IPS-18c (cell line): ENCODE data around the gene CELSR1.

Experiments used
- H3K4me3 ChIP-seq: 2 replicates; pipeline ENCODE4 v1.7.0; 2013; ENCODE audit warnings: low read depth, mild to moderate bottlenecking, low read length, moderate library complexity; ENCODE audit not compliant: insufficient read depth
- H3K9me3 ChIP-seq: one replicate; pipeline ENCODE4 v1.6.1; 2013; ENCODE audit warnings: mild to moderate bottlenecking, low read length, moderate library complexity; ENCODE audit not compliant: control insufficient read depth, insufficient read depth

CELSR1 gene

GRCh38 chr22:46356496-46357480 lies 180.6 kb downstream of the CELSR1 start:
- H3K9me3 ChIP-seq: no peaks in the 10 kb centered on the region
- no peak overlapping the region for H3K4me3 ChIP-seq

DNA sequence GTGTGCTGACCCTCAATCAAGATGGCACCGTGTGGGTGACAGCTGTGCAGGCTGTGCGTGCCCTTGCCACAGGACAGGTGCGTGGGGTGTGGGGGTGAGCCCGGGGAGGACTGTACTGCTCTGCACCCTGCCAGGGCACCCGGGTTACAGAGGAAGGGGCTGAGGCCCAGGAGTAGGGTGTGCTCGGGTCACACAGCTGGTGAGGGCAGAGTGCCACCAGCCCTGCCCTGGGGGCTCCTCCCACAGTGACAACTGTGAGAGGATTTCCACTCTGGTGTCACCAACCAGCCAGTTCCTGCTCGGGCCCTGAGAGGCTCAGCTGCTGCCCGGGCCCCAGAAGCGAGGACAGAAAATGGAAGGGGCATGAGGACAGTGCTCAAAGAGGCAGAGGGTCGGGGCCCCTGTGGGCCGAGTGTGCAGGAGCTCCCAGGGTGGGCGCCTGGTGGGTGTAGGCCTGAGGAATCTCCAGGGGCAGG lies 181.4 kb downstream of the CELSR1 start:
- Histone ChIP-seq H3K9me3 (no peaks in the 10 kb centered on the region), H3K4me3 (no peak overlapping the region)

GRCh38 chr22:46355369-46355995 lies 181.9 kb downstream of the CELSR1 start:
- H3K4me3 ChIP-seq: no peak overlapping the region
- H3K9me3 ChIP-seq: no peaks in the 10 kb centered on the region

DNA sequence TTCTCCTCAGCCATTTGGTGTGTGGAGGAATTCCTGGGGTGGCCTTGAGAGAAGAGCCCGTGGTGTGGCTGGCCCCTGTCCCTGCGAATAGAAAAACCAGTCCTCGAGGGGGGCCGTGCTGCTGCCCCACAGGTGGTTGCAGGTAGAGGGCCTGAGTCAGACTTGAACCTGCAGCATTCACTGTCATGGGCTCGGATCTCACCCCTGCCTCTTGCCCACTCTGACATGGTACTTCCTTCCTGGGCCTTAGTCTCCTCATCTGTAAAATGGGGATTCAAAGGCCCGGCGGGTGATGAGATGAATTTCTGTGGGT lies 182.5 kb downstream of the CELSR1 start:
- H3K9me3 ChIP-seq: no peaks in the 10 kb centered on the region
- no peak overlapping the region for H3K4me3 ChIP-seq

- H3K4me3 ChIP-seq: no peak overlapping the region
- no peaks in the 10 kb centered on the region for H3K9me3 ChIP-seq
Observed at GRCh38 chr22:46354176-46354992, 183.0 kb downstream of the CELSR1 start.

- Histone ChIP-seq H3K9me3 (no peaks in the 10 kb centered on the region), H3K4me3 (no peak overlapping the region)
Observed at GRCh38 chr22:46353483-46354105, 183.8 kb downstream of the CELSR1 start.

GRCh38 chr22:46352691-46353386 lies 184.6 kb downstream of the CELSR1 start:
- Histone ChIP-seq H3K4me3 (no peak overlapping the region), H3K9me3 (no peaks in the 10 kb centered on the region)

GRCh38 chr22:46352276-46352675 lies 185.1 kb downstream of the CELSR1 start:
- Histone ChIP-seq H3K4me3 (no peak overlapping the region), H3K9me3 (no peaks in the 10 kb centered on the region)

DNA sequence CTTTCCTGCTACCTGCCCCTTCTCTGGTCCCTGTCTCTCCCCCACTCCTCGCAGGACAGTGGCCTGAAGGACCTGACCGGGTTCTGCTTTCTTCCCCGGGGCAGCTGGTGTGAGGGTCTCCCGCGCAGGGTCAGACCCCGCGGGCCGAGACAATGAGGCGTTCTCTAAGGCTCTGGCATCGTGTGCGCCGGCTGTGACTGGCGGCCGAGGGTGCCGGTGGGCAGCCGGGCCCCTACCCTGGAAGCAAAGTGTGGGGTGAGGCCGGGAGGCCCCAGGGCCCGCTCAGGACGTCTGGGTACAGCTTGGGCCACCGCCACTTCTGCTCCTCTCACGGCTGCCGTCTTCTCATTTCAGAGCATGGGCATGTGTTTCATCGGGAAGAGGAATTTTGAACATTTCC lies 185.7 kb downstream of the CELSR1 start:
- H3K9me3 ChIP-seq: no peaks in the 10 kb centered on the region
- H3K4me3 ChIP-seq: no peak overlapping the region

DNA sequence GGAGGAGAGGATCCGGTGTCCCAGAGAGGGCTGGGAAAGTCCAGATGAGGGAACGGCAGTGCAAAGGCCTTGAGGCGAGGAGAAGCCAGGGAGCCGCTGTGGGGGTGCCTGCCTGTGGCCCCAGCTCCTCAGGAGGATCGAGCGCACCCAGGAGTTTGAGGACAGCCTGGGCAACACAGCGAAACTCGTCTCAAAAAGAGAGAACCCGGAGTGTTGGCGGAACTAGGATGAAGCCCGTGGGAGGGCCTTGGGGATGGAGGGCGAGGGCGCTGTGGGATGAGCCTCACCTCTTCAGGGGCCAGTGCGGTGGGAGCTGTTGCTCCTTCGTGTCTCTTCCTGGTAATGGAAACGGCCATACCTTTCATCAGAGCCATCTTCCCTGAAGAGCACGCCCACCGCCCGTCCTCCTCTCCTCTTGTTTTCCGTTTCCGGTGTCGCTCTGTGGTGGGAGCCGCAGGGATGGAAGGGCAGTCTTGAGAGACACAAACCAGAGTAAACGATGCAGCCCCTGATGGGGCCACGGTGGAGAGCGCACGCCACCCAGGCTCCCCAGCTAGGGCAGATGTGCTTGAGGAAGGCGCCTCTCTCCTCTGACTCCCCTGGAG lies 186.2 kb downstream of the CELSR1 start:
- Histone ChIP-seq H3K9me3 (no peaks in the 10 kb centered on the region), H3K4me3 (no peak overlapping the region)

GRCh38 chr22:46350646-46351045 lies 186.8 kb downstream of the CELSR1 start:
- Histone ChIP-seq H3K9me3 (no peaks in the 10 kb centered on the region), H3K4me3 (no peak overlapping the region)

- Histone ChIP-seq H3K4me3 (no peak overlapping the region), H3K9me3 (no peaks in the 10 kb centered on the region)
Observed at GRCh38 chr22:46350121-46350520, 187.3 kb downstream of the CELSR1 start.

DNA sequence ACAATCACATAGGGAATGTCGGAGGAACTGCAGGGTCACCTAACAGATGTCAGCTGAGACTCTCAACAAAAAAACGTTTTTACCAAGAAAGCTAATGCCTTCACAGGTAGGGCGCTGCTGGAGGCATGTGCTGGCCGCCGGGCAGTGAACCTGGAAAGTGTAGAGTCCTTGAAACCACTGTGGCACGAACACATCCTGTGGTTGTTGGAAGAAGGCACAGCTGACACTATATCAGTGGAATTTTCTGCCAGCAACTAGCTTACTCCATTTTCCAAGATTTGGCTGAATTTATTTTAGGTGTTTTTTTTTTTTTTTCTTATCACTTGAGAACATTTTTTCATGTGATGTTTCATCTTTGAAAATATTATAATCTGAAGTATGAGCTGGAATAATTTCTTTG lies 187.7 kb downstream of the CELSR1 start:
- Histone ChIP-seq H3K9me3 (no peaks in the 10 kb centered on the region), H3K4me3 (no peak overlapping the region)

DNA sequence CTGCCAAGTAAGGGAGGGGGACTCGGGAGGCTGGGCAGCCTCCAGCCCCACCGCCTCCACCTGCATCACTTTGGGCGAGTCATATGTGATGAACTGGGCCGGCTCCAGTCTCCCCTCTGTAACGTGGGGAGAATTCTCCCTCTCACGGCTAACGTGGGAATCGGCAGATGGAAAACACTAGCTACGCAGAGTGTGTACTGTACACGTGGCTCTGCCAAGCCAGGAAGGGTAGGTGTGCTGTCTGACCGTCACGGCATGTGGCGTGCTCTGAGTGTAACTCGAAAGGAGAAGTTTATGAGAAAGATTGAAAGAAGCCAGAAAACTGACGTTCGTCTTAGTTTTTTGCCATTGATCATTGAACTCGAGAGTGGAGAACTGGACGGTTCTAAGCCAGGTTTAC lies 188.2 kb downstream of the CELSR1 start:
- no peaks in the 10 kb centered on the region for H3K9me3 ChIP-seq

DNA sequence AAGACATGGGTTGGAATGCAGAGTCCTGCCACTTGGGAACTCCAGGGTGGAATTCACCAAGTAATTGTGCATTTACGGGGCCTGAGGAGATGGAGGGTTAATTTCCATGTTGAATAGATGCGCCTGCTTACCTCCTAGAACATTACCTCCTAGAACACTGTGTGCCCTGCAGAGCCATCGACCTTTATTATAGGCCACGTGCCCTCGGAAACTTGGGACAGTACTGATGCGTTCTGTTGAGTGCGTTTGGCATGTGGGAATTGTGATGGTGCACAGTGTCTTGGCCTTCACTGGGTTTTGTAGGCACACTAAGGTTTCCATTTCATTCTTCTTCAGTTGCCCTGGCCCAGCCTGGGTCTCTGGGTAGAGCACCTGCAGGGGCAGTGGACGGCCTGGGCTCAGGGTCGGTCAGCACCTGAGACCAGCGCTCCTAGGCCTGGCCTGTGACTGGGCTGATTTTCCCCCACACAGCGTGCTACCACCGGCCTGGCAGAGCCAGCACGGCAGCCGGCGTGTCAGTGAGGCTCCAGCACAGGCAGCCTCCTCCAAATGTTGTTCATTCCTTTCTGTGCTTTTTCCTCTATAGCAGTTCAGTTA lies 189.2 kb downstream of the CELSR1 start:
- Histone ChIP-seq H3K9me3 (no peaks in the 10 kb centered on the region), H3K4me3 (no peak overlapping the region)

More for the DNA sequence above, 188.2 kb downstream of the CELSR1 start:
- H3K4me3 ChIP-seq: no peak overlapping the region

DNA sequence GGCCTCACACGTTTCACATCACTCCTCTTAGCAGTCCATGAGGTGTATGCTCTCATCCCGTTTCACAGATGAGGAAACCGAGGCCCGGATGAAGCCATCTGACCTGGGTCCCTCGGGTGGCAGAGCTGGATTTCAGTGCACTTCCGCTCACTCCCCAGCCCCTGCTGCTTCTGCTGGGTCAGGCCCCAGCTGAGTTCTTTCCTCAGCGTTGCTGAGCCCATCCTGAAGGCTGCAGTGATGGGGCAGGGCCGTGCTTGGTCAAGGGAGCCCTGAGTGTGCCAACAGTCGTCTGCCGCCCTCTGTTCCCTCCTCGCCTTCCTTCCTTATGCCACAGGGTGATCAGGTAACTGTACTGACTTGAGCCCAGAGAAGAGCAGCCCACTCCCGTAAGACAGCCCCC lies 189.8 kb downstream of the CELSR1 start:
- no peaks in the 10 kb centered on the region for H3K9me3 ChIP-seq
- no peak overlapping the region for H3K4me3 ChIP-seq
